Kidney (tissue), 14 donors: ENCODE data around the gene KIAA0825. TPM values are rescaled to one million over a fixed set of nuclear protein-coding genes. Genes with fewer than 3 reads are reported as not detected.
"Not testable (repeated sequence)": the region's sequence is repeated elsewhere in the genome, so short reads cannot be mapped to it uniquely, and the experiment has no call there.

ENCODE experiments used
- DNase-seq, 5 donors: peaks; one replicate each; pipeline ENCODE4 v3.0.0-alpha.2; 2013 to 2020
- FAIRE-seq: peaks from 2 replicates; lab custom pipeline; 2012; peaks lifted over from hg19 to GRCh38; lab: Jason Lieb, UNC
- H3K27ac ChIP-seq, 2 donors: one replicate each; pipeline ENCODE4 v1.7.0; 2013; ENCODE audit warnings: low read depth in 2 of 2, low read length in 2 of 2, inconsistent platforms in 1 of 2
- H3K27me3 ChIP-seq: one replicate; pipeline ENCODE4 v1.7.1; 2013; ENCODE audit warnings: low read length, inconsistent platforms; ENCODE audit not compliant: control insufficient read depth, insufficient read depth
- H3K36me3 ChIP-seq, 3 donors: one replicate each; pipeline versions ENCODE4 v1.7.0 to v1.7.1; 2013; ENCODE audit warnings: low read length in 3 of 3, control low read depth in 1 of 3, inconsistent platforms in 1 of 3; ENCODE audit not compliant: insufficient read depth in 3 of 3, control insufficient read depth in 2 of 3
- H3K4me1 ChIP-seq, 3 donors: one replicate each; pipeline versions ENCODE4 v1.7.0 to v1.7.1; 2013; ENCODE audit warnings: low read length in 3 of 3, inconsistent platforms in 1 of 3, low read depth in 1 of 3; ENCODE audit not compliant: control insufficient read depth in 2 of 3, insufficient read depth in 2 of 3
- H3K4me3 ChIP-seq, 3 donors: one replicate each; pipeline versions ENCODE4 v1.7.0 to v1.8.1; 2013; ENCODE audit warnings: low read length in 3 of 3, control low read depth in 1 of 3, inconsistent platforms in 1 of 3
- H3K9ac ChIP-seq, 3 donors: one replicate each; pipeline versions ENCODE4 v1.7.0 to v1.7.1; 2013; ENCODE audit warnings: low read length in 3 of 3, control low read depth in 1 of 3, inconsistent platforms in 1 of 3
- H3K9me3 ChIP-seq, 3 donors: one replicate each; pipeline versions ENCODE4 v1.7.0 to v1.7.1; 2013; ENCODE audit warnings: low read length in 3 of 3, control low read depth in 1 of 3, inconsistent platforms in 1 of 3; ENCODE audit not compliant: control insufficient read depth in 2 of 3, insufficient read depth in 1 of 3
- intact Hi-C: fragments of 100-400 bp; cut with DNase I; formaldehyde crosslinking; loops from one replicate; pipeline ENCODE4 v1.11.1; 2022
- polyA plus RNA-seq: library from polyadenylated mRNA; stranded (reverse); fragments of 350-450 nt; fragmentation: Illumina TruSeq; extraction: RNeasy Lipid Tissue Mini Kit (QIAGEN cat#74804); gene quantifications from one replicate; pipeline ENCODE4 v1.2.3, GENCODE V29; 2014; ENCODE audit warnings: low read depth, low replicate concordance; ENCODE audit not compliant: insufficient read depth
- total RNA-seq: library from RNA; stranded (reverse); fragmentation: NEBNext Ultra II Directional; extraction: Animal tissue kit (Norgen Biotek cat#: 25700); gene quantifications from one replicate; pipeline ENCODE4 v1.2.1, GENCODE V29; 2021
- TF ChIP-seq, protein P1 (sequence below): IDR thresholded peaks from 3 replicates; pipeline ENCODE4 v1.5.1; 2012; ENCODE audit warnings: mild to moderate bottlenecking, moderate library complexity, borderline replicate concordance; ENCODE audit not compliant: insufficient read depth; ENCODE audit errors: extremely low read depth
- donor health status: control.
- donor health status: control.
- donor health status: control.
- donor health status: control.
- donor health status: control.
- donor health status: DM: yes; HTN: yes; CAD: no.
- donor health status: Normal renal cell carcinoma (clear cell type).

KIAA0825 gene
- total and polyA plus RNA-seq, 2 donors from 2014 or later, result 0.80 to 5.4 TPM

DNA sequence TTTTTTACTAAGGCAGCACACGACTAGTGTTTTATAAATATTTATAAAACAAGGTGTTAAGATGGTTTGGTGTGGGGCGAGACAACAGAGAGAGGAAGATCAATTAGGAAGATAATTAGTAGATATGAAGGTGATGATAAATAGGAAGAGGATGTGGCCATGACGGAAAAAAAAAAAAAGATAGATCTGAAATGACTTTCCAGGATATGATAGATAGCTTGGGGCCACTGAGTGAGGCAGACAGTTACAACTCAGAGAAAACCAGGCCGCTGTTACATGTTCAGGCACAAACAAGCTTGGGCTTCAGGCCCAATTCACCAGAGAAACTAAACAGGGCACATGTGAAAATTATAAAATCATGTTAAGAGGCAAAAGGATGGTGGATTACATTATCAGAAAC is 43.2 kb downstream of the KIAA0825 start:
- intact Hi-C loops, result no loop called here
- Histone ChIP-seq H3K27me3 (no peaks in the 10 kb centered on the region), H3K9ac (no peak overlapping the region), H3K4me3 (no peak overlapping the region), H3K36me3 (no peaks in the 10 kb centered on the region), H3K27ac (no peak overlapping the region), H3K4me1 (no peaks in the 10 kb centered on the region), H3K9me3 (no peaks in the 10 kb centered on the region)
- FAIRE-seq (no peak), DNase-seq (no peak)
- TF ChIP-seq, protein P1, sequence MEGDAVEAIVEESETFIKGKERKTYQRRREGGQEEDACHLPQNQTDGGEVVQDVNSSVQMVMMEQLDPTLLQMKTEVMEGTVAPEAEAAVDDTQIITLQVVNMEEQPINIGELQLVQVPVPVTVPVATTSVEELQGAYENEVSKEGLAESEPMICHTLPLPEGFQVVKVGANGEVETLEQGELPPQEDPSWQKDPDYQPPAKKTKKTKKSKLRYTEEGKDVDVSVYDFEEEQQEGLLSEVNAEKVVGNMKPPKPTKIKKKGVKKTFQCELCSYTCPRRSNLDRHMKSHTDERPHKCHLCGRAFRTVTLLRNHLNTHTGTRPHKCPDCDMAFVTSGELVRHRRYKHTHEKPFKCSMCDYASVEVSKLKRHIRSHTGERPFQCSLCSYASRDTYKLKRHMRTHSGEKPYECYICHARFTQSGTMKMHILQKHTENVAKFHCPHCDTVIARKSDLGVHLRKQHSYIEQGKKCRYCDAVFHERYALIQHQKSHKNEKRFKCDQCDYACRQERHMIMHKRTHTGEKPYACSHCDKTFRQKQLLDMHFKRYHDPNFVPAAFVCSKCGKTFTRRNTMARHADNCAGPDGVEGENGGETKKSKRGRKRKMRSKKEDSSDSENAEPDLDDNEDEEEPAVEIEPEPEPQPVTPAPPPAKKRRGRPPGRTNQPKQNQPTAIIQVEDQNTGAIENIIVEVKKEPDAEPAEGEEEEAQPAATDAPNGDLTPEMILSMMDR, result no peak

GRCh38 chr5:94573349-94573748 is 45.1 kb downstream of the KIAA0825 start:
- H3K27ac ChIP-seq, intact Hi-C loops, DNase-seq, H3K36me3 ChIP-seq, FAIRE-seq, H3K4me1 ChIP-seq, H3K9ac ChIP-seq, H3K27me3 ChIP-seq, H3K9me3 ChIP-seq, H3K4me3 ChIP-seq: not testable (repeated sequence)

DNA sequence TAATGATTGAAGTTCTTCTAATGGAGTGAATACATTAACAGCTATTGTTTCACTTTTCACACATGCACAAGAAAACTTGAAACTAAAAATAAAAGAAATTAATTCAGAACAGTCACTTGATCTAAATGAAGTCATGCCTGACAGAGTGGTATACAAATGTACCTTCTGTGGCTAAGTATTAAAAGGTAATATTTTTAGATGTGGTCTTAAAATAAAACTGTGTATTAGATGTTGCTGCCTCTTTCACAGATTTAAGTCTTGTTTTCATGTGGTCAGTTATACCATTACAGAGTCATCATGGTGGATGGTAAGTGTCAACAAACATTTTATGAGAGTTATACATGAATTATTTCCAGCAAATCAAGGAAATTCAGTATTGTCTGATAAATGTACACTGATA is 47.0 kb downstream of the KIAA0825 start:
- DNase-seq (no peak), FAIRE-seq (no peak)
- Histone ChIP-seq H3K27ac (no peak overlapping the region), H3K4me3 (no peak overlapping the region), H3K9ac (no peak overlapping the region), H3K4me1 (no peaks in the 10 kb centered on the region), H3K9me3 (no peaks in the 10 kb centered on the region), H3K36me3 (no peaks in the 10 kb centered on the region), H3K27me3 (no peaks in the 10 kb centered on the region)
- TF ChIP-seq, protein P1, result no peak
- intact Hi-C loops, result no loop called here

- Histone ChIP-seq H3K9ac (no peak overlapping the region), H3K4me3 (no peak overlapping the region), H3K9me3 (no peaks in the 10 kb centered on the region), H3K4me1 (no peaks in the 10 kb centered on the region), H3K27ac (no peak overlapping the region), H3K27me3 (no peaks in the 10 kb centered on the region), H3K36me3 (no peaks in the 10 kb centered on the region)
- no peak for FAIRE-seq
- TF ChIP-seq, protein P1, result no peak
- no peak for DNase-seq
- intact Hi-C loops, result no loop called here
Measured at GRCh38 chr5:94564812-94565211, 53.6 kb downstream of the KIAA0825 start.
